Measurements from ENCODE around the gene MCRS1.

The MCRS1 gene

GRCh38 chr12:49582201-49582600 is 14.3 kb upstream of the MCRS1 start:
- no peak for DNase-seq

DNA sequence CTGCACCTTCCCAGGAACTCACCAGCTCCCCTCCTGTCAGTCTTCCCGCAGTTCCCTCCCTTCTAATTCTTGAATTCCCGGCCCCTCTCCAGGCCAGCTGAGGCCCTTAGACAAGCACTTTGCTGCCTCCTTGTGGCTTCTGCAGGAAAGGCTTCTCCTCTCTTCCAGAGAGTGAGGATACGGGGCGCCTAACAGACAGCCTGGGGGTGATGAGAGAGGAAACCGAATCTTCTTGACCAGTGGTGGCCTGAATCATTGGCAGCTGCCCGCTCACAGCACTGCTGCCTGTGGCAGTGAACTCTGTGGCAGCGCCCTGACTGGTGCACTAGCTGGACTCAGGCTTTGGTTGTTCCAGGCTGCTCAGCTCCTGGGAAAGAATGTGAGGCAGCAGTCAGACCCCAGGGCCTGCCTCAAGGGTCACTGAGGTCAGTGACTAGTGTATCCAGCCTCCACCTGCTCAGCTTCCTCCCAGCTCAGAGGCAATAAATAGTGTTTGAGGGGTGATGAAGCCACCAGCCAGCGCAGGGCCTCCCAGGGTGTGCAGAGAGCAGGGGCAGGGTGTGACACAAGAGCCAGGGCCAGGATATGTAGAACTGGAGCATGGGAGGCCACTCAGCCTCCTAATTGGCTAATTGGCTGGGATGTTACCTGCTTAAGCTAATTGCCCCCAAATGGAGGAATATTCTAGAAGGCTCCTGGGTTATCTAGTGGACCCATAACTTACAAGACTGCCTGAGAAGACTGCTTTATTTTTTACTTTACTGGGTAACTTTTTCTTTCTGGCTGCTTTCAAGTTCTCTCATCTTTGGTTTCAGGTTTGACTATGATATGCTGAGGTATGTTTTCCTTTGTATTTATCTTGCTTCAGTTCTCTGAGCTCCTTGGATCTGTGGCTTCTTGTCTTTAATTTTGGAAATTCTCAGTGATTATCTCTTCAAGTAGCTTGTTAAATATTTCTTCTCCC is 12.9 kb upstream of the MCRS1 start:
- peak; percentile 71 for DNase-seq

DNA sequence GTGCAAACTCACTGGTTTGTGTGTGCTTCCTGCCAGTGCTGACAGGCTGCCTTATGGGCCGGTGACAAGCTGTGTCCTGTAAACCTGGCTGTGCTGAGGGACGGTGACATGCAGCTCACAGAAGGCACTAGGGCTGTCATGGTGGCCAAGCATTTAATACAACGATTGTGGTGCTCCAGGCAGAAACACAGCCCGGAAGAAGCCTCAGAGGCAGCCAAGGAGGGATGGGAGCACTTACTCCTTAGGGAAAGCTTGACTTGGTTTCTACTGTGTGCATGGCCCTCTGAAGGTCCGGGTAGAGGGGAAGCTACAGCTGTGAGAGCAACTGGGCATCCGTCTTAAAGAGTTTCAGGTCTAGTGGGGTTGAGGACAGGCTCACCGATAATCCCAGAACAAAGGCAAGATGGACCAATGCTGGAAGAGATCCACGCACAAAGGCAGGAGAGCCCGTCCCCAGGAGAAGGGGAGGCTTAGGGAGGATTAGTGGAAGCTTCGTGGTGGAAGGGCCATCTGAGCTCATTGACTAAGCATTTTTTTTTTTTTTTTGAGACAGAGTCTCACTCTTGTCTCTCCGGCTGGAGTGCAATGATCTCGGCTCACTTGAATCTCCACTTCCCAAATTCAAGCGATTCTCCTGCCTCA is 10.7 kb upstream of the MCRS1 start:
- DNase-seq: no peak

DNA sequence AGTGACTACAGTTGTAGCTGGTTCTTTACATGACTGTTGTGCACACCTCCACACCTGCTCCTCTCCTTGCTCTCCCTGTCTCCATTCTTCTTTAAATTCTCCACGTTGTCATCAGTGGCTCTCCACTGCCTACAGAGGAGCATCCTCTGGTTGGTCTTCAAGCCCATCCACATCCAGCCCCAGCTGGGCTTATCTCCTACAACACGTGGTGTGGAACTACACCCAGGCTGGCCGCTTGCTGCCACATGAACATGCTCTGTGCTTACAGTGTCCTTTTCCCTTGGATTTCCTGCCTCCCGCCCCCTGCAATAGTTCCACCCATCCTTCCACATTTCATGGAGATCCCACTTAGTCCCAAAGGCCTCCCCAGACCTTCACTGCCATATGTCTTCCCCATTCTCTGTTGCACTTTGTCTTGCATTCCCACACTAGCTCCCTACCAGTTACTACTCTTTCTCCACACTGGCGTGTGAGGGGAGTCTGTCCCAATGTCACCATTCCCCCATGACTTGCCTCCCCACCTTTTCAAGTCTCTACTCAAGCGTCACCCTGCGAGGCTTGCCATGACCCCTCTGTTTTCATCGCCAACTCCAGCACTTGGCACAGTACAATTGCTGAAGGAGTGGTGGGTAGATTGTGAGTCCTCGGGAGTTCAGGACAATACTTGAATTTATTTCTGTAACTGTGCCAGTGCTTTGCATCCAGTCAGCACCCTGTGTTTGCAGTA is 9.8 kb upstream of the MCRS1 start:
- DNase-seq: no peak

DNA sequence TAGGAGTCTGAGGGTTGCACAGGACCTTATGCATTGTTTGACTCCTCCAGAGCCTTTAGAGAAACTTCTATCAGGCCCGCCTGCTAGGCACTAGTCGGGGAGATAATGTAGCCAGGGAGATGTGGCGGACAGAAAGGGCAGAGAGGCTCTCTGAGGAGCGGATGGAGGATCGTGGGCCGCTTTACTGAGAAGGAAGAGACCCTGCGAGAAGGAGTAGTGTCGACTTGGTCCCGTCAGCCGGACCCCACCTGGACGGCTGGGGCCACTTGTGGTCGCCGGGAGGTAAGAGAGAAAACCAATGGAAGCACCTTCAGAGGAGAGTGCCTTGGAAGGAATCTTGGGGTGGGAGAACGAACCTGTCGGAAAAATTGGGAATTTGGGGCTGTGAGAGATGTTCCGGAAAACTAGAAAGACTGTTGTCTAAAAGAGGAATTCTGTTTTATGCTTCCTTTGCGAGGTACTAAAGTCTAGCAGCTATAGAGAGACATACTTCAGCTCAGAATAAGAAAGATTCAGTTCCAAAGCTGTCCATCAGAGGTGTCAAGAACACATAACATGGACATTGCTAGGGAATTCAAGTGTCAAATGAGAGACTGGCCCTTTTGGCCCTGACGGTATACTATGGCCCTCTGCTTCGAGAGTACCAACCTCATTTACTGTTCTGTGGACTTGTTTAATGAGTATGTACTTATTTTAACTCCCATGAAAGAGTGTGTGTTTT is 660 bp upstream of the MCRS1 start:
- DNase-seq: no peak

DNA sequence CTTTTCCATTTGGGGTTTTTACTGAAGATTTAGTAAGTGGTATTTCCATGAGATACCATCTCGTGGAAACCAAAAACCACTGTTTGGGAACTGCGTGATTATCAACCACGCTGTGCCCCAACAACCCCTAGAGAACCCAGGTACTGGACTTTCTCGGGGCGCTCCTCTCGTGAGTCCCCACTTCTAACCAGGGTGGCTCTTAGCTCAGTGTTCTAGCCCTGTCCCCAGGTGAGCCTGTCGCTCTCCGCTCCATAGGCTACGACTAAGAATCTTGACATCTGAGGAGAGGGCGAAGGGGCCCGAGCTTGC is 686 bp downstream of the MCRS1 start:
- DNase-seq: no peak

- no peak for DNase-seq
Measured at GRCh38 chr12:49566361-49566760, 1.6 kb downstream of the MCRS1 start.

DNA sequence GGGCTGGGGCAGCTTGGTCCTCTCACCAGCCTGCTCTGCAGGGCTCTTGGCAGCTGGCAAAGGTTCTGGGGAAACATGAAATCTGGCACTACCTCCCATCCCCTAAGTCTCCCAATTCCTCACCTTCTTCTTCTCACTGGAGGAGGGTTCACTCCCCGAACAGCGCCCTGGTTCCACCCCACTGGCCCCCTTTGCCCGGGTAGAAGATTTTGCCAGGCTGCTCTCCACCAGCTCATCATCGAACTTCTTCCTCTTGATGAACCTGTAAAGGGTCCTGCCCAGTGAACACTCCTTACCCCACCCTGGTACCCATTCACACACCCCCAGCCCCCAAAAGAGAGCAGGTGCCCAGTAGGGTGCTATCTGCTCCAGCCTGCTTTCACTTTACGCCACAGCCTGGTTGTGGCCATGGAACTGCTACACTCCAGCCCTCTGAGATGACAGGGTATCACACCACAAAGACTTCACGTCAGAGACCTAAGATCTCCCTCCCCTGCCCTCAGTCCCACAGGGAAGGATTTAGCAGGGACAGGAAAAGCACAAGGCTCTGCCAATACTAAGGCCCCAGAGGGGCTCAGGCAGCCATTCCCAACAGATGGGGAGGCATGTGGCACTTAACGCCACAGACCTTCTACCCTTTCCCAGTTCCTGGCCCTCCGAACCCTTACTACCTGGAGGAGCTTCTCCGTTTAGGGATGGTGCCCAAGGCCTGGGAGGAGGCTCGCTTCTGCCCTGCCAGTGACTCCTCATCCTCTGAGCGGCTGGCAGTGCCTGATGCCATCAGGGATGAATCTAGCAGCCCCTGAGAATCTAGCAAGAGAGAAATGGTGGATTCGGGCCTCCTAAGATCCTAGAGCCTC is 2.3 kb downstream of the MCRS1 start:
- DNase-seq: no peak

GRCh38 chr12:49564686-49565405 is 3.1 kb downstream of the MCRS1 start:
- DNase-seq: peak; percentile 14

DNA sequence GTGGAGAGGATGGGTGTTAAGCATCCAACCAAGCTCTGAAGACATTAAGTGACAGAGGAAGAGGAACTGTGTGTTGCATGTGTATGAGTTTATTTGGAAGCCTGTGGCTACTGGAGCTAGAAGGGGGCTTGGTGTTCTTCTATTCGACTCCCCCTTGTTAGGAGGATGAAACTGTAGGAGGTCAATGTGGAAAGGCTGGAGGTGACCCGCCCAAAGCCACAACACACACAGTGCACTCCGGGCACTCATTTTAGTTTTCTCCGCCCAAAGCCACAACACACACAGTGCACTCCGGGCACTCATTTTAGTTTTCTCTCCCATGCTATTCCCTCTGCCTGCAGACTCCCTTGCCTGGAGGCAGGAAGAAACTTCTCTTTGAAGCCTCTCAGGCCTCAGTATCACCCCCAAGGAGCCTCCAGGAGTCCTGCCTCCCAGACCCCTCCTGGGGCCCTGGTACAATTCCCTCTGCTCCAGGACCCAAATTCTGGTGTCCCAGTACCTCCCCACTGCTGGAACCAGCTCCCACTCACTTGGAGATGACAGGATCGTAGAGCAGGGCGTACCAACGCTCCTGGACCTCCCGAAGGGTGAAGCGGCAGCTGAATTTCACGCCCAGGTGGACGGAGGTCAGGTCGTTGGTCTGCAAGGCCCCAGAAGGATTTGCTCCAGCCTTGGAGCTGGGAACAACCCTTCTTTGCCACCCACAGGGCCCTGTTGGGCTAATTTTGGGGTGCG is 3.8 kb downstream of the MCRS1 start:
- no peak for DNase-seq

DNA sequence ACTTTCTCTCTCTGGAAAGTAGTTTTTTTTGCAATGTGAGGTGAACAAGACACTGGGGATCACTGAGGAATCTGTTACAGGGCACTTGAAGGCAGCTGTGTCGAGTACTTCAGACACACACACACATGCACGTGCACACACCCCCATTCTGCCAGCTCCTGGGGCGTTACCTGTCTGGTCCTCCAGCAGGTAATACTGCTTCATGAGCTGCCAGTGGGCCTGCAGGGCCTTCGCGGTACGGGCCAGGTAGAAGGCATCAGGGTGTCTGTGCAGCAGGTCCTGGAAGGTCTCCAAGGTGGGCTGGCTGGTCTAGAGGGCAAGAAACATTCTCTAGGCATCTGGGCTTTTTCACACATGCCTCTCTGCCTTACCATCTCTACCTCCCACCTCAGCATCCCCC is 5.1 kb downstream of the MCRS1 start:
- DNase-seq: no peak

- DNase-seq: no peak
Measured at GRCh38 chr12:49562233-49562632, 5.7 kb downstream of the MCRS1 start.

DNA sequence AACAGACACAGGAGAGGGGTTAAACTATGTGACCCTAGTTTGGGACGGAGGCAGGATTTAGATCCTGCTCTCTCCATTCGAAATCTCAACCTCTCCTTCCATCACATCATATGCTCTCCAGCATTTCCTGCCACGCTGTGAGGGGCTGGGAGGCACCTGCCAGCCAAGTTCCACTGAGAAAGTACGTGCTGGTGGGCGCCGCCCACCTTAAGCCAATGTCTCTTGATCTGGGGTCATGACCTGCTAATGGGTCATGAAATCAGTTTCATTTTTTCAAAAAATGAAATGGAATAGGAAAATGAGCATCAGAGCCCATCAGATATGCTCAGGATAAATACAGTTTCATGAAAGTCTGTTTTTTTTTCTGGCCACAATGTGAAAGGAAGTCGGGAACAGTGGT is 7.2 kb downstream of the MCRS1 start:
- no peak for DNase-seq

DNA sequence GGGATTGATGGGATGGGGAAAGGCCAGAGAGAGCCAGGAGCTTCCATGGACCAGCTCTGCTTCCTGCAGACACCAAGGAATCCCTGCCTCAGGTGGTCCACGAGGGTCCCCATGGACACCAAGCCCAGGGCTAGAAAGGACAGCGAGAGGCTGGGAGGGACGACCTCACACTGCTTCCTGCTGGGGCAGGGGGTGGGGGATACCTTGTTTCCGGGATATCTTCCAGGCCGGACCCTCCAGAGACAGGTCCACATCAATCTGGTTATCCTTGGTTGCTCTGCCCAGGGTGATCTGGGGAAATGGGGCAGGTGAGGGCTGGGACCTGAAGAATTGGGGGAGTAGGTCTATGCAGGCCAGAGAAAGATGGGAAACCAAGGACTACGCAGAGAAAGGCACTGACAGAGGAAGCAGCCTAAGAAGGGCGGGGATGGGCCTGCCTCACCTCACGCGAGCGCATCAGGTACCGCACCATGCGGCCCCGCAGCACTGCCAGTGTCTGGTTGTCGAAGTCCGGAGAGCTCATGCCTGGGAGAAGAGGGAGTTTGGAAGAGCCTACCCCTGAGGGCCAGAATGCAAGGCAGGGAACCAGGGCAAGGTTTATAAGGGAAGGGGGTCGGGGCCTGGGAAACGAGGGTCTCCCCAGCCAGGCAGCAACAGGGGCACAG is 8.8 kb downstream of the MCRS1 start:
- DNase-seq: no peak

GRCh38 chr12:49558526-49558925 is 9.4 kb downstream of the MCRS1 start:
- no peak for DNase-seq

GRCh38 chr12:49557917-49558215 is 10.1 kb downstream of the MCRS1 start:
- DNase-seq: no peak

DNA sequence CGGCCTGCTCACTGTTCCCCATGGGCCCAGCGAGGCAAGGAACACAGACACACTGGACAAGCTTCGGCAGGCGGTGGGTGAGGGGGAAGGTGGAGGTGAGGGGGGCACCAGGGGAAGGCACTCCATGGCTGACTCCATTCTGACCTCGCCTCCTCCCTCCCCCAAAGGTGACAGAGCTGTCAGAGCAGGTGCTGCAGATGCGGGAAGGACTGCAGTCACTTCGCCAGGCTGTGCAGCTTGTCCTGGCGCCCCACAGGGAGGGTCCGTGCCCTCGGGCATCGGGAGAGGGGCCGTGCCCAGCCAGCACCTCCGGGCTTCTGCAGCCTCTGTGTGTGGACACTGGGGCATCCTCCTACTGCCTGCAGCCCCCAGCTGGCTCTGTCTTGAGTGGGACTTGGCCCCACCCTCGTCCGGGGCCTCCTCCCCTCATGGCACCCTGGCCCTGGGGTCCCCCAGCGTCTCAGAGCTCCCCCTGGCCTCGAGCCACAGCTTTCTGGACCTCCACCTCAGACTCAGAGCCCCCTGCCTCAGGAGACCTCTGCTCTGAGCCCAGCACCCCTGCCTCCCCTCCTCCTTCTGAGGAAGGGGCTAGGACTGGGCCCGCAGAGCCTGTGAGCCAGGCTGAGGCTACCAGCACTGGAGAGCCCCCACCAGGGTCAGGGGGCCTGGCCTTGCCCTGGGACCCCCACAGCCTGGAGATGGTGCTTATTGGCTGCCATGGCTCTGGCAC is 10.6 kb downstream of the MCRS1 start:
- no peak for DNase-seq

GRCh38 chr12:49556391-49557186 is 11.4 kb downstream of the MCRS1 start:
- DNase-seq: no peak
